T-helper 1 cell (primary cell): ENCODE results near the gene SORCS3.
A peak's percentile ranks its signal among the peaks of the same experiment; 100 is the strongest.

ENCODE experiments used
- DNase-seq, 5 donors: peaks; one replicate each; pipeline ENCODE4 v3.0.0-alpha.2; 2012 to 2020

Gene SORCS3

GRCh38 chr10:104780165-104780564 is 139.1 kb downstream of the SORCS3 start:
- DNase-seq, result no peak

DNA sequence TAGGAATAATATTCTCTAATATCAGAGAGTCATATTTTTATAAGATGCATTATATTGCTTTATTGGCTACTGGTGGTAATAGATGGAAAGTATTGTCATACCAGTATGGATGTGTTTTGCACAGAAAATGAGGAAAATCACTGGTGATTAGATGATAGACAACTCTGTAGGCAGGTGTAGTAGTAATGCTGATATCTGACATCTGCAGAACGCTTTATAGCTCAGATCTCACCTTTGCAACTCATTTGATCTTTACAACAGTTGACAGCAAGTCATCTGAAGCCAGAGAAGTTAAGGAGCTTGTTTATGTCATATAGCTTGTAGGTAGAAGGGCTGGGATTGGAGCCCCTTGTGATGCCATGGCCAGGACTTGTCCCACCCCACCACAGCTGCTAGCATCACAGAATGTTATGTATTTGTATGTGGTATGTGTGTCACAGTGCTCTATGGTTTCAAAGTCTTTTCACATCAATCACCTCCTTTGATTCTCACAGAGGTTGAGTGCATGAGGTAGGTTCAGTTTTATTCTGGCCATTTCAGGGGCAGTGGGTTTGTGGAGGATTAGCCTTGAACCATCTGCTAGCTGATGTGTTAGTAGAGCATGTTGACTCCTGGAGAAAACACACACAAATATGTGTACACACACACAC is 140.0 kb downstream of the SORCS3 start:
- no peak for DNase-seq

DNA sequence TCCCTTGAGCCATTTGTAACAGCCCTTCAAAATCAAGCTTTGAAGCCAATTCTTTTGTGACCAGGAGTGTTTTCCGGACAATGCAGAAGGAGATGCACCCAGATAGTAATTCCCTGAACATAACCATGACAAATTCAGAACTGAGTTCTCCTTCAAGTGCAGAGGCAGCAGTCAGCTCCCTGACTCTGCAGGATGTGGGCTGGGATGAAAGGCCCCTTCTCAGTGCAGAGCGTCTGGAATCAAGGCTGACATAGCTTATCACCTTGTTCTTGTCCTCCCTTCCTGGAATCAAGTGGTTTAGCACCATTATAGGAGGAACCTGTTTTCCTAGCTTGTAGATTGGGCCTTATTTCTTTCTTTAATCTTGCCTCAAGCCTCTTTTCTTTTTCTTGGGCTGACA is 143.4 kb downstream of the SORCS3 start:
- no peak for DNase-seq

DNA sequence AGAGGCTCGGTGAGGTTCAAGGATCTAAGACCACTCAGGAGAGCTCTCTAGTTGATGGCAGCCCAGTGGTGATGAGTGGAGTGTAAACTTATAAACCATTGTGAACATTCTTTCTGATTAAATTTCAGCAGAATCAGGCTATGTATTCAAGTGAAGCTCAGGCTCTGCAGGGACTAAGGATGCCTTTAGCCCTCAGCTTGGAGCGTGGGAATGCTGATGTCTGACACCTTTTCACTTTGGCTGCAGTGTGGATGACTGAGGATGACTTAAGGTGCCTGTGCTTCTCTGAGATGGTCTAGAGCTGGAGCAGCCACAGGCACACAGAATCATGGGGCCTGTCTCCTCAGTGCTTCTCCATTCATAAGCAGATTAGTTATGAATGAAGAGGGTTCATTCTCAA is 150.4 kb downstream of the SORCS3 start:
- no peak for DNase-seq

GRCh38 chr10:104795411-104795810 is 154.3 kb downstream of the SORCS3 start:
- DNase-seq, result no peak

DNA sequence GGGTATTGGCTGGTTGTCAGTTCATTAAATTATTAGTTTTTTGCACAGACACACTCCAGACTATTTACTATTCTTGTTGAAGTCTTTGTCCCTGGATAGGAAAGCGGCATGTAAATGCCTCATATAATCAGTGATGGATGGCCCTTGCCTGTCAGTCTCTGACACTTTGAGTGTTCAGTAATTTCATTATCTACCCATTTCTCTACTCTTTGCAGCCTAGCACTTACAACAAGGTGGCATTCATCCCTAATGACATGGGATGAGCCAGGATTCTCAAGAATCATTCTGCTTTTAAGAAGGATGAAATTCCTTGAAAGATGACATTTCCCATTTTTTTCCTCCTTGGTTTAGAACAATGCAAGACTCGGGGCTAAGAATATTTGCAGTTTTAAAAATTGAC is 155.7 kb downstream of the SORCS3 start:
- no peak for DNase-seq

DNA sequence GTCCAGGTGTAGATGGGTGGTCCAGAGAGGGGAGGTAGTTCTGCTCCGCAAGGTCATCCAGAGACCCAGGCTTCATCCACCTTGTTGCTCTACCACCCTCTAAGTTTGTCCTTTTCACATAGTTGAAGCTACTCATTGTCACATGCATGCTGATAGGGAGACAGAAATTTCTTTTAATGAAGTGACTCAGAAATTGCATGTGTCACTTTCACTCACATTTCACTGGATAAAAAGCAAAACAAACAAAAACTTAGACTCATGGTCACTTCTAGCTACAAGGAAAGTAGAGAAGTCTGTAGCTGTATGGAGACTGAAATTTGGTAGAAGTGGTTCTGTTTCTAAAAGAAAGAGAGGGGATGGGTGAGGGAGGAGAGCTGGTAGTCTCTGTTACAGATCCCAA is 161.9 kb downstream of the SORCS3 start:
- DNase-seq, result no peak

GRCh38 chr10:104804880-104805279 is 163.8 kb downstream of the SORCS3 start:
- DNase-seq, result no peak

- no peak for DNase-seq
Observed at GRCh38 chr10:104806801-104807200, 165.7 kb downstream of the SORCS3 start.

DNA sequence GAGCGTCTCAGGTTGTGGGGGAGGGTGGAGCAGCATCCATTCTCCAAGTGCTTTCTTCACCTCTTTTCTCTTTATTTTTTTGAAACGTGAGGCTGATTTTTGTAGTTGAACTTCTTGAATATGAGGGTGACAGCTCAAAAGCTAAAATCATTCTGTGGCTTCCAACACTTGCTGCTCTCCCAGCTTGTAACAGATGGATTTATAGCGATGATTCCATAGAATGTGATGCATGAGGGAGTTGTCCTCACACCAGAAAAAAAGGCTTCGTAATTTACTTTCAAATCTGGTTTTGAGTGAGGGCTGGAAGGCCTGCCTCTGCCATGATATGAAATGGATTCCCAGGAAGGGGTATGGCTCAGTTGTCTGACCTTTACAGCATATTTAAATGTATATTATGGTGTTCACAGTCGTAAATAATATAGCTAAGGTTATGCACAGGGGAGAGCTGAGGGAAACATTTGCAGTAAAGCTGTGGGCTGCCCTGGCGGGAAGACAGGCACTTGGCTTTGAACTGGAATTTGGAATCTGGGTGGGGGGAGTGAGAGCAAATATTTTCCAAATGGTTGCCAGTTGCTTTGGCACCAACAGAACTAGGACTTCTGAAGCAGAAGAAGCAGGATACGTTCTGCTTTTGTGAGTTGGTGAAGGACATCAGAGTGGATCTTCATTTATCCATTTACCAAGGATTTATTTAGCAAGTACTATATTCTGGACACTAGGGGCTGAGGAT is 166.7 kb downstream of the SORCS3 start:
- no peak for DNase-seq

DNA sequence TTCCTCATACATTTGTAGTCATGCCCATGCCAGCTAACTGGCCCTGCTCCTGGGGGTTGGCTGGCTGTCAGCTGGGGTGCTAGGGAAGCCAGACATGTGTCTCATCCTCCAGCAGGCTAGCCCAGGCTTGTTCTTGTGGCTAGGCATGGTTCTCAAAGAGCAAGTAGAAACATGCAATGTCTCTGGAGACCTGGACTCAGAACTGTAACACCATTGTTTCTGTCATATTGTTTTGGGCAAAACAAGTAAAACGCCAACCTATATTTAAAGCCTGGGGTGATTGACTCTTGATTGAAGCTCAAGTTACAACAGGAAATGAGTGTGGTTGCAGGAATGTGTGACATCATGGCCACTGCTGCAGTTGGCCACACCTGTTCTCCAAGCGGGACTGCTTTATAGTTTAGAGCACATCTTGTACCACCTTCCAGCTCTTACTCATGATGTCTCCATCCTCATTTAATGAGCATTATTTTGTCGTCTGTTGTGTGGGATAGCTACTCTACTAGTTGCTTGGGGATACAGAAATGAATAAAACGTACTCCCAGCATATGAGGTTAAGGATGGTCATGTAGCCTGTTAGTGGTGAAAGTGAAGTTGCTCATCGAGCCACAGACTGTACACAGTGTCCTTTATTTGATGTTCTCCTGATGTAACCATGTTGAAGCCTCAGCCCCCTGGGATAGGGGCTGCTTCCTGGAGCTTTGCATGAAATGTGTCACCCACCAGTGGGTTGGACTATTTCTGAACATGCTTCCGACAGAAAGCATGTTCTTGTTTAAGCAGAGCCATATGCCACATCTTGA is 168.4 kb downstream of the SORCS3 start:
- no peak for DNase-seq

- no peak for DNase-seq
Observed at GRCh38 chr10:104811166-104811565, 170.1 kb downstream of the SORCS3 start.

GRCh38 chr10:104816501-104816900 is 175.4 kb downstream of the SORCS3 start:
- no peak for DNase-seq

DNA sequence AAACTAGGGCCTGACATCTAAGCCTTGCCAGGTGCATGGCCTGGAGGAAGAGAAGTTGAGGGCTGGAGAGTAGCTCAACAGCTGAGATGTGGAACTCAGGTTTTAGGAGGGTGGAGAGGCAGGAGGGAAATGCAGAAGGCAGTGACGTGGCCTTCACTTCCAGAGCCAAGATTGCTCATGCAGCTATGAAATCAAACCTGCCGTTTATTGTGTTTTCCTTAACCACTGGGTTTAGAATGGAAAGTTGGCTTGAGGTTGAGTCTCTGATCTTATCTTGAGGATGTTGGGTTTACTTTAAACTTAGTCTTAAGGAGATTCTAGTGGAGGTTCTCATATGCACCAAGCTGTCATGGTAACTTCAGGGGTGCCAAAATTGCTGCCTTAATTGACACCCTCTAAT is 178.6 kb downstream of the SORCS3 start:
- no peak for DNase-seq

DNA sequence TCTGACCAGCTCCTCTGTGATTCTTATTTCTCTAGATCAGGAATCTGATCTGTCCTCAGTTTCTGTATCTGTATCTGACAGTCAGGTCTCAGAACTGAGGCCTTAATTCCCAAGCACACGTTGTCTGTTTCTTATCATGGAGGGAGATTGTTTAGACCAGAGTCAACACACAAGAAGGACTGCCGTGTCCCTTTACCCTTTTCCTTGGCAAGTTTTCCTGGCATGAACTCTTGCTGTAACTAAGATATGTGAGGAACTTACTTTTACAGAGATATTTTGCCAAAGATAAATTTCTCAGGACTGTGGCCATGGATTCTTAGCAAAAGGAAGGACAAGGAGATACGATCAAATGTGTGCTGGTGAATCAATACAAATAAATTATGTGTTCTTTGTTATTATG is 181.0 kb downstream of the SORCS3 start:
- no peak for DNase-seq

GRCh38 chr10:104824380-104825006 is 183.4 kb downstream of the SORCS3 start:
- DNase-seq, result peak in 1 of 5 donors; percentile 2

- DNase-seq, result no peak
Observed at GRCh38 chr10:104831272-104831671, 190.2 kb downstream of the SORCS3 start.

DNA sequence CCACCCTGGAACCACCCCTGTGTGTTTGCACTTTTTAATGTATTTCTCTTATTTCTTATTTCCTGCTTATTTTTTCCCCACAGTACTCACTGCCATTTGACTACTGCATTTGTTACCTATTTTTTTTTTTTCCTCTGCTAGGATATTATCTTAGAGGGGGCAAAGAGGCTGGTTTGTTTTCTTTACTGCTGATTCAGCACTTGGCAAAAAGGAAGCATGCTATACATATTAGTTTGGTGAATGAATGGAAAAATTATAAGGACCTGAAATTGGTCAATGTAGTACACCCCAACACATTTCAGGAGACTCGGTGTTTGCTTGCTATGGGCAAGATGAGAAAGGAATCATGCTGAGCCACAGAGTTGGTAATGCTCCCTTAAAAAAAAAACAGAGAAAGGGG is 193.5 kb downstream of the SORCS3 start:
- no peak for DNase-seq

GRCh38 chr10:104835422-104835821 is 194.3 kb downstream of the SORCS3 start:
- no peak for DNase-seq

DNA sequence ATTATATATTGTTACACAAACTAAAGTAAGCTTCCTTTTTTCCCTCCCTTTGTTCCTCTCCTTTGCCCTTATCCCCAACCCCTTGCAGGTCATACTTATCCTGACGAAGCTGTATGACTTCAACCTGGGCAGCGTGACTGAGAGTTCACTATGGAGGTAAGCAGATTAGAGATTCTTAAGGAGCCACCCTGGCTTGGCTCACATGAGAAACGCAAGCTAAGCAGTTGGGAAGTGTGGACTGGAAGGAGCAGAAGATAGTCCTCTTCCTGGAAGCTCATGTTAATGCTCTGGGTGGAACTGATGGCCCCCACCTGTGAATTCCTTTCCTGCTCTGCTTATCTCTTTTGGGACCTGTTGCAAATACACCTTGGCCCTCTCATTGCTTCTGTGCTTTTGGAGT is 201.6 kb downstream of the SORCS3 start:
- DNase-seq, result no peak

GRCh38 chr10:104844073-104844472 is 203.0 kb downstream of the SORCS3 start:
- DNase-seq, result no peak

DNA sequence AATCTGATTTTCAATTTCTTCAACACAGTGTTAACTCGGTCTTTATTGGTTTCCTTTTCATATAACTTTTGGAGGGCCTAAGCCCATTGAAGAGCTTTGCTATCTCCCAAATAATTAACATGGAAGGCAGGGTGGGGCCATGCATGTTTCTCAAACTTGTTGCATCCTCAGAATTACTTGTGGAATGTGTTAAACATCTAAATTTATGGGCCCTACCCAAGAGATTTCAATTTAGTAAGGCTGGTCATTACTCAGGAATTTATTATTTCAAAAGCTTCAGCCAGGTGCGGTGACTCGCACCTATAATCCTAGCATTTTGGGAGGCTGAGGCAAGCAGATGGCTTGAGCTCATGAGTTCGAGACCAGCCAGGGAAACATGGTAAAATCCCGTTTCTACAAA is 208.9 kb downstream of the SORCS3 start:
- DNase-seq, result no peak

- DNase-seq, result no peak
Observed at GRCh38 chr10:104867966-104868598, 227.0 kb downstream of the SORCS3 start.
